ENCODE results near the gene MRGPRE. TPM values are rescaled to one million over a fixed set of nuclear protein-coding genes. Genes with fewer than 3 reads are reported as not detected.

Gene MRGPRE
- total and polyA plus RNA-seq, 7 donors, result 0.10 to 1.4 (median 0.70) TPM; not detected in 3

DNA sequence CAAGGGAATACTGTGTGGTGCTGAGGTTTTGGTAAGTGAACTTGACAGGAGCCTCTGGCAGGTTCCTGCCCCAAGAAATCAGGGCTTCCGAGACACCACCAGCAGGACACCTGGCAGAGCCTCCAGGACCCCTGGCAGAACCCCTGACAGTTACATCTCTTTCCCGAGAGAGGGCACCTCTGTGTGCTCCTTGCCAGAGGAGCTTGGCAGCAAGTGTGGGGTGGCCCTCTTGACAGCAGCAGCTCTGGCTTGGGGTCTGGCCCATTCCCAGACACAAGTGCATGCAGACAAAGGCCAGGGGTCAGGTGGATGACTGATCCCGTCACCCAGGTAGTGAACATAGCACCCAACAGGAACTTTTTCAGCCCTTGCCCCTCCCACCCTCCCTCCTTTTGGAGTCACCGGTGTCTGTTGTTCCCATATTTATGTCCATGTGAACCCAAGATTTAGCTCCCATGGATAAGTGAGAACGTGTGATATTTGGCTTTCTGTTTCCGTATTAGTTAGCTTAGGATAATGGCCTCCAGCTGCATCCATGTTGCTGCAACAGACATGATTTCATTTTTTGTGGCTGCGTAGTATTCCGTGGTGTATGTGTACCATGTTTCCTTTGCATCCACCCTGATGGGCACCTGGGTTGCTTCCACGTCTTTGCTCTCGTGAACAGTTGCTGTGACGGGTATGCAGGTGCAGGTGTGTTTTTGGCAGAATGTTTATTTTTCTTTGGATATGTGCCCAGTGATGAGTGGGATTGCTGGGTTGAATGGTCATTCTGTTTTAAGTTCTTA is 45.9 kb downstream of the MRGPRE start:
- WGBS, 2 donors, result 80 to 86% methylated on average over 11 of the region's 11 CpGs
- no peak overlapping the region for H3K27ac ChIP-seq
- intact Hi-C loops (cut with DNase I), result no loop called here
- no peaks in the 10 kb centered on the region for H3K27me3 ChIP-seq
- TF ChIP-seq, protein P1, sequence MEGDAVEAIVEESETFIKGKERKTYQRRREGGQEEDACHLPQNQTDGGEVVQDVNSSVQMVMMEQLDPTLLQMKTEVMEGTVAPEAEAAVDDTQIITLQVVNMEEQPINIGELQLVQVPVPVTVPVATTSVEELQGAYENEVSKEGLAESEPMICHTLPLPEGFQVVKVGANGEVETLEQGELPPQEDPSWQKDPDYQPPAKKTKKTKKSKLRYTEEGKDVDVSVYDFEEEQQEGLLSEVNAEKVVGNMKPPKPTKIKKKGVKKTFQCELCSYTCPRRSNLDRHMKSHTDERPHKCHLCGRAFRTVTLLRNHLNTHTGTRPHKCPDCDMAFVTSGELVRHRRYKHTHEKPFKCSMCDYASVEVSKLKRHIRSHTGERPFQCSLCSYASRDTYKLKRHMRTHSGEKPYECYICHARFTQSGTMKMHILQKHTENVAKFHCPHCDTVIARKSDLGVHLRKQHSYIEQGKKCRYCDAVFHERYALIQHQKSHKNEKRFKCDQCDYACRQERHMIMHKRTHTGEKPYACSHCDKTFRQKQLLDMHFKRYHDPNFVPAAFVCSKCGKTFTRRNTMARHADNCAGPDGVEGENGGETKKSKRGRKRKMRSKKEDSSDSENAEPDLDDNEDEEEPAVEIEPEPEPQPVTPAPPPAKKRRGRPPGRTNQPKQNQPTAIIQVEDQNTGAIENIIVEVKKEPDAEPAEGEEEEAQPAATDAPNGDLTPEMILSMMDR (IDR thresholded peaks at IDR 0.05), result no peak
- no peak for TF ChIP-seq POLR2AphosphoS5 (IDR thresholded peaks at IDR 0.05)
- no peaks in the 10 kb centered on the region for H3K4me1 ChIP-seq
- no peak for DNase-seq
- H3K4me3 ChIP-seq, result no peak overlapping the region
- no peaks in the 10 kb centered on the region for H3K9me3 ChIP-seq
- no peaks in the 10 kb centered on the region for H3K36me3 ChIP-seq

DNA sequence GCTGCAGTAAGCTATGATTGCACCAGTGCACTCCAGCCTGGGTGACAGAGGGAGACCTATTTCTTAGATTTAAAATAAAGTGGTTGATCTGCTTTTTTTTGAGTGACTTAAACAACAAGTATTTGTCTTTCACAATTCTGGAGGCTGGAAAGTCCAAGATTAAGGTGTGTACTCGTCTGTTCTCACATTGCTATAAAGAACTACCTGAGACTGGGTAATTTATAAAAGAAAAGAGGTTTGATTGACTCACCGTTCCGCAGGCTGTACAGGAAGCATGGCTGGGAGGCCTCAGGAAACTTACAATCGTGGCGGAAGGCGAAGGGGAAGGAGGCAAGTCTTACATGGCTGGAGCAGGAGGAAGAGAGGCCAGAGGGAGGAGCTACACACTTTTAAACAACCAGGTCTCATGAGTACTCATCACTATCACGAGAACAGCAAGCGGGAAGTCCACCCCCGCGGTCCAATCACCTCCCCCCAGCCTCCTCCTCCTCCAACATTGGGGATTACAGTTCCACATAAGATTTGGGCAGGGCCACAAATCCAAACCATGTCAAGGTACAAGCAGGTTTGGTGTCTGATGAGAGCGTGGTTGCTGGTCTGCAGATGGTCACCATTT is 47.4 kb downstream of the MRGPRE start:
- WGBS, 2 donors, result 84 to 85% methylated on average over 11 of the region's 11 CpGs
- intact Hi-C loops (cut with DNase I), result no loop called here
- Histone ChIP-seq H3K4me1 (no peaks in the 10 kb centered on the region), H3K27ac (no peak overlapping the region), H3K4me3 (no peak overlapping the region), H3K36me3 (no peaks in the 10 kb centered on the region), H3K27me3 (no peaks in the 10 kb centered on the region), H3K9me3 (no peaks in the 10 kb centered on the region)
- no peak for TF ChIP-seq POLR2AphosphoS5 (IDR thresholded peaks at IDR 0.05)
- TF ChIP-seq, protein P1 (IDR thresholded peaks at IDR 0.05), result no peak
- TF ChIP-seq EP300 (IDR thresholded peaks at IDR 0.05), result no peak
- no peak for TF ChIP-seq POLR2A (IDR thresholded peaks at IDR 0.05)
- no peak for DNase-seq

- Histone ChIP-seq H3K4me3 (no peak overlapping the region), H3K9me3 (no peaks in the 10 kb centered on the region), H3K27ac (no peak overlapping the region), H3K36me3 (no peaks in the 10 kb centered on the region), H3K27me3 (no peaks in the 10 kb centered on the region), H3K4me1 (no peaks in the 10 kb centered on the region)
- intact Hi-C loops (cut with DNase I), result no loop called here
- TF ChIP-seq, protein P1 (IDR thresholded peaks at IDR 0.05), result no peak
- TF ChIP-seq POLR2AphosphoS5 (IDR thresholded peaks at IDR 0.05) (no peak), POLR2A (IDR thresholded peaks at IDR 0.05) (no peak), EP300 (IDR thresholded peaks at IDR 0.05) (no peak)
- WGBS, 2 donors, result 91% methylated on average over 6 of the region's 6 CpGs
- DNase-seq, result no peak
Observed at GRCh38 chr11:3183523-3183922, 48.7 kb downstream of the MRGPRE start.

- TF ChIP-seq EP300 (IDR thresholded peaks at IDR 0.05), result no peak
- no peak for TF ChIP-seq POLR2A (IDR thresholded peaks at IDR 0.05)
- TF ChIP-seq, protein P1 (IDR thresholded peaks at IDR 0.05), result no peak
- no peak for TF ChIP-seq POLR2AphosphoS5 (IDR thresholded peaks at IDR 0.05)
- DNase-seq, result peak; percentile 52
Observed at GRCh38 chr11:3182462-3182852, 49.8 kb downstream of the MRGPRE start.

More at GRCh38 chr11:3182462-3182852, 49.8 kb downstream of the MRGPRE start:
- Histone ChIP-seq H3K9me3 (no peaks in the 10 kb centered on the region), H3K36me3 (no peaks in the 10 kb centered on the region), H3K4me1 (no peaks in the 10 kb centered on the region), H3K4me3 (no peak overlapping the region), H3K27ac (no peak overlapping the region), H3K27me3 (no peaks in the 10 kb centered on the region)
- intact Hi-C loops (cut with DNase I), result no loop called here
- WGBS, 2 donors, result 84 to 92% methylated on average over 4 of the region's 4 CpGs

All from sigmoid colon (tissue), 7 donors.